HL-60 (cell line): ENCODE results near the gene ENPEP.

ENCODE experiments used
- DNase-seq, 2 experiments: peaks; one replicate each; pipeline ENCODE4 v3.0.0-alpha.2; 2010 to 2020; ENCODE audit warnings: low read depth in 1 of 2, low spot score in 1 of 2
- H3K27ac ChIP-seq: fragments of 250-450 bp; sonication (Bioruptor Pico); replicated peaks from 2 replicates; pipeline ENCODE4 v1.5.1; 2020; ENCODE audit warnings: mild to moderate bottlenecking, moderate library complexity
- H3K27me3 ChIP-seq: fragments of 250-450 bp; sonication (Bioruptor Pico); 2 replicates; pipeline ENCODE4 v1.5.1; 2021; ENCODE audit warnings: mild to moderate bottlenecking, moderate library complexity; ENCODE audit not compliant: insufficient read depth, poor library complexity, severe bottlenecking
- H3K4me3 ChIP-seq: replicated peaks from 2 replicates; pipeline ENCODE4 v1.5.1; 2011; ENCODE audit warnings: mild to moderate bottlenecking, control low read depth, low read length; ENCODE audit not compliant: insufficient read depth
- GABPA ChIP-seq: IDR thresholded peaks from 2 replicates; pipeline ENCODE4 v1.6.1; 2012; ENCODE audit warnings: low read depth
- POLR2AphosphoS5 ChIP-seq: IDR thresholded peaks from 2 replicates; pipeline ENCODE4 v1.6.1; 2012; ENCODE audit warnings: low read depth
- SPI1 ChIP-seq: IDR thresholded peaks from 2 replicates; pipeline ENCODE4 v1.6.1; 2012; ENCODE audit warnings: low read depth, mild to moderate bottlenecking, borderline replicate concordance
- TF ChIP-seq, protein P1 (sequence below): IDR thresholded peaks from one replicate; pipeline ENCODE4 v1.5.1; 2011; ENCODE audit warnings: low read length, control low read depth, inconsistent platforms; ENCODE audit not compliant: insufficient read depth
- TF ChIP-seq, protein P2 (sequence below): IDR thresholded peaks from 2 replicates; pipeline ENCODE4 v1.6.1; 2012; ENCODE audit warnings: low read depth; ENCODE audit not compliant: insufficient replicate concordance

Gene ENPEP

DNA sequence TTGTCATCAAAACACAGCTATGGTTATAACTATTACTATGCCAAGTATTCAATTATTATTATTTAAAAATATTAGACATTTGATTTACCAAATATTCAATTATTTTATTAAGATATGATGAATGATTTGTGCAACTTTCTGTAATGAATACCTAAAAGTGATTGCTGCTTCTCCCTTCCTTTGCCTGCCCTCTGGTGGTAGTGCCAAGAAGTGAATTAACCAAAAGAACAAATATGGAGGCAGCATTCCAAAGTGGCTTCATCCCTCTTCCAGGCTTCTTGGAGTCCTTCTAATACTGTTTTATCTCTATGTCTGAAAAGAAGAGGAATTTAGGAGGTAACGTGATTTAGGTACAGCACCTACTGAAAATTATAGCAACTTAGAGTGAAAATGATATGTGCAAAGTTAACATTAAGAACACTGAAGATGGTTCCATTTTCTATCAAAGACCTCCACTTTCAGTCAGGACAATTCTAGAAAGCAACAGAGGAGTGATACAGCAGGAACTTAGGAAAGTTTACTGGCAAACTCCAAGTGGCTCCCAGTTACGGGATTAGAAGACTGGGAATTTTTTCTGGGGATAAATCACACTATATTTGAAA lies 43.0 kb downstream of the ENPEP start:
- DNase-seq, result no peak
- Histone ChIP-seq H3K27ac (no peak overlapping the region), H3K4me3 (no peak overlapping the region), H3K27me3 (no peaks in the 10 kb centered on the region)
- TF ChIP-seq, protein P1, sequence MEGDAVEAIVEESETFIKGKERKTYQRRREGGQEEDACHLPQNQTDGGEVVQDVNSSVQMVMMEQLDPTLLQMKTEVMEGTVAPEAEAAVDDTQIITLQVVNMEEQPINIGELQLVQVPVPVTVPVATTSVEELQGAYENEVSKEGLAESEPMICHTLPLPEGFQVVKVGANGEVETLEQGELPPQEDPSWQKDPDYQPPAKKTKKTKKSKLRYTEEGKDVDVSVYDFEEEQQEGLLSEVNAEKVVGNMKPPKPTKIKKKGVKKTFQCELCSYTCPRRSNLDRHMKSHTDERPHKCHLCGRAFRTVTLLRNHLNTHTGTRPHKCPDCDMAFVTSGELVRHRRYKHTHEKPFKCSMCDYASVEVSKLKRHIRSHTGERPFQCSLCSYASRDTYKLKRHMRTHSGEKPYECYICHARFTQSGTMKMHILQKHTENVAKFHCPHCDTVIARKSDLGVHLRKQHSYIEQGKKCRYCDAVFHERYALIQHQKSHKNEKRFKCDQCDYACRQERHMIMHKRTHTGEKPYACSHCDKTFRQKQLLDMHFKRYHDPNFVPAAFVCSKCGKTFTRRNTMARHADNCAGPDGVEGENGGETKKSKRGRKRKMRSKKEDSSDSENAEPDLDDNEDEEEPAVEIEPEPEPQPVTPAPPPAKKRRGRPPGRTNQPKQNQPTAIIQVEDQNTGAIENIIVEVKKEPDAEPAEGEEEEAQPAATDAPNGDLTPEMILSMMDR, result peak; percentile 52
- TF ChIP-seq, protein P2, sequence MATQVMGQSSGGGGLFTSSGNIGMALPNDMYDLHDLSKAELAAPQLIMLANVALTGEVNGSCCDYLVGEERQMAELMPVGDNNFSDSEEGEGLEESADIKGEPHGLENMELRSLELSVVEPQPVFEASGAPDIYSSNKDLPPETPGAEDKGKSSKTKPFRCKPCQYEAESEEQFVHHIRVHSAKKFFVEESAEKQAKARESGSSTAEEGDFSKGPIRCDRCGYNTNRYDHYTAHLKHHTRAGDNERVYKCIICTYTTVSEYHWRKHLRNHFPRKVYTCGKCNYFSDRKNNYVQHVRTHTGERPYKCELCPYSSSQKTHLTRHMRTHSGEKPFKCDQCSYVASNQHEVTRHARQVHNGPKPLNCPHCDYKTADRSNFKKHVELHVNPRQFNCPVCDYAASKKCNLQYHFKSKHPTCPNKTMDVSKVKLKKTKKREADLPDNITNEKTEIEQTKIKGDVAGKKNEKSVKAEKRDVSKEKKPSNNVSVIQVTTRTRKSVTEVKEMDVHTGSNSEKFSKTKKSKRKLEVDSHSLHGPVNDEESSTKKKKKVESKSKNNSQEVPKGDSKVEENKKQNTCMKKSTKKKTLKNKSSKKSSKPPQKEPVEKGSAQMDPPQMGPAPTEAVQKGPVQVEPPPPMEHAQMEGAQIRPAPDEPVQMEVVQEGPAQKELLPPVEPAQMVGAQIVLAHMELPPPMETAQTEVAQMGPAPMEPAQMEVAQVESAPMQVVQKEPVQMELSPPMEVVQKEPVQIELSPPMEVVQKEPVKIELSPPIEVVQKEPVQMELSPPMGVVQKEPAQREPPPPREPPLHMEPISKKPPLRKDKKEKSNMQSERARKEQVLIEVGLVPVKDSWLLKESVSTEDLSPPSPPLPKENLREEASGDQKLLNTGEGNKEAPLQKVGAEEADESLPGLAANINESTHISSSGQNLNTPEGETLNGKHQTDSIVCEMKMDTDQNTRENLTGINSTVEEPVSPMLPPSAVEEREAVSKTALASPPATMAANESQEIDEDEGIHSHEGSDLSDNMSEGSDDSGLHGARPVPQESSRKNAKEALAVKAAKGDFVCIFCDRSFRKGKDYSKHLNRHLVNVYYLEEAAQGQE, result no peak

DNA sequence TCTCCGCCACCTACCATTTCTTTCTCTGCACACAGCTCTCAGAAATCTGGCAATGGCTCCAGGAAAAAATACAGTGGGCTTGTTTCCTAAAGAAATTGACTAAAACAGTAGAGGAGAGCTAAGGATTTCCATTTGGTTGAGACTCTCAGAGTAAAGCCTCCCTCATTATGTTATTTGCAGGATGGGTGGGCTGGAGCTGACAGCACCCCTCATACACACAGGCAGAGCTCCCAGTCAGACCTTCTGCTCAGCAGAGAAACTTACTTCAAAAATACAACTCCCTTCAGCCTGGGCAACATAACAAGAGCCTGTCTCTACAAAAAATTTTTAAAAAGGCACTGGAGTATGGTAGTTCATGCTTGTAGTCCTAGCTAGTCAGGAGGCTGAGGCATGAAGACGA lies 44.9 kb downstream of the ENPEP start:
- no peak overlapping the region for H3K4me3 ChIP-seq
- DNase-seq, result no peak
- no peaks in the 10 kb centered on the region for H3K27me3 ChIP-seq
- no peak overlapping the region for H3K27ac ChIP-seq
- TF ChIP-seq, protein P2, result no peak
- TF ChIP-seq SPI1, result no peak

DNA sequence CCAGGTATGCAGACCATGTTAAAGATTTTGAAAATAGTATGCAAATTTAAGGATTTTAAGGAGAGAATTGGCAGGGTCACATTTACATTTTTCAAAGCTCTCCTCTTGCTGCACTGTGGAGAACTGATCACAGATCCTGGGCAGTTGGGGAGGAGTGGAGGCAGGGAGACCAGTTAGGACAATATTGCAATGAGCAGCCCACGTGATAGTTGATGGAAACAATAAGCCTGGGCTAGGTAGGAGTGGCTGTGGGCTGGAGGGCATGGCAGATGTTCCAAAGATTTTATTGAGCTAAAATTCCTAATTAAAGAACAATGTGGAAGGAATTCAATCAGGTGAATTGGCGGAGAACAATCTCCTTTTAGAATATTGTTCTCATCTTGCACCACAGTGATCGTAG lies 50.6 kb downstream of the ENPEP start:
- H3K27me3 ChIP-seq, result no peaks in the 10 kb centered on the region
- H3K4me3 ChIP-seq, result no peak overlapping the region
- DNase-seq, result no peak
- H3K27ac ChIP-seq, result no peak overlapping the region
- TF ChIP-seq, protein P1, result no peak
- TF ChIP-seq, protein P2, result no peak
- TF ChIP-seq GABPA (no peak), SPI1 (no peak), POLR2AphosphoS5 (no peak)

DNA sequence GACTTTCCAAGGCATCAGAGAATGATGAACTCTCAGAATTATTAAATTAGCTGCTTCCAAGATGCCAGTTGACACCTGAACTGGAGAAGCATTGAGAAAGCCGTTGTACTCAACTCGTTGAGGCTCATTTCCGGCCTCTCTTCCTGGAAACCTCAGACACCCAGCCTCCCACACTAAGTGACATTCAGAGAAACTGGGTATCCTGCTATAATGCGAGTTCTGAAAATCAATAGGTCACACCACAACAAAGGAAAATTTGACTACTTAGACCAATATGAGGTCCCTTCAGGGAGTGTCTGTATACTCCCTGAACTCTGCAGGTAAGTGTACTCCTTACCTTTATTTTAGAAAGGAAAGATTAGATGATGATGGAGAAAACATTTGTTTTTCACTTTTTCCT lies 51.2 kb downstream of the ENPEP start:
- H3K4me3 ChIP-seq, result no peak overlapping the region
- no peaks in the 10 kb centered on the region for H3K27me3 ChIP-seq
- H3K27ac ChIP-seq, result no peak overlapping the region
- no peak for TF ChIP-seq SPI1
- no peak for TF ChIP-seq POLR2AphosphoS5
- no peak for DNase-seq
